K562 (cell line): ENCODE results near the gene DCTD. TPM values are rescaled to one million over a fixed set of nuclear protein-coding genes. Genes with fewer than 3 reads are reported as not detected.
A peak's percentile ranks its signal among the peaks of the same experiment; 100 is the strongest.

Source experiments
- ATAC-seq: fragments of 200-7000 bp; cut with Tn5 transposase; 3 replicates; pipeline ENCODE4 v1.9.1; 2020; ENCODE audit warnings: moderate library complexity
- BruUV-seq: library from RNA; stranded (reverse); fragments of 400-500 nt; replicated peaks from 2 replicates; lab custom pipeline; 2021; lab: Mats Ljungman, UMichigan
- CTCF ChIA-PET: fragments of 300-600 bp; formaldehyde crosslinking; extraction: SDS; loops from one replicate; lab custom pipeline; 2021; ENCODE audit warnings: low intra/inter-chr PET ratio; lab: Yijun Ruan, JAX
- POLR2A ChIA-PET: fragments of 300-600, 350-650 bp; sonication (Branson Sonifier 250); formaldehyde crosslinking; extraction: SDS; loops from one replicate; lab custom pipeline; 2021; ENCODE audit warnings: antibody characterized with exemption, inconsistent platforms; lab: Yijun Ruan, JAX
- DNase-seq, 4 experiments: peaks; one replicate each; pipeline versions ENCODE4 v3.0.0 to v3.0.0-alpha.2; 2011 to 2018; ENCODE audit warnings: low spot score in 3 of 4, mixed read lengths in 3 of 4; ENCODE audit errors: extremely low read depth in 1 of 4
- FAIRE-seq: peaks from 2 replicates; lab custom pipeline; 2011; peaks lifted over from hg19 to GRCh38; lab: Jason Lieb, UNC
- H2AFZ ChIP-seq: 2 replicates; pipeline ENCODE4 v1.6.0; 2011; ENCODE audit warnings: low read depth, low read length, control low read depth, inconsistent platforms
- H3K27ac ChIP-seq: fragments of 200-600 bp; 3 replicates; pipeline ENCODE4 v1.8.0; 2011; ENCODE audit warnings: low read depth, mild to moderate bottlenecking, control low read depth, inconsistent platforms, low read length, moderate library complexity, mixed read lengths; ENCODE audit errors: extremely low read depth
- H3K27me3 ChIP-seq, 2 experiments: fragments of 300-600 bp in 1 of 2; 2 replicates in 1 of 2; 3 replicates in 1 of 2; pipeline versions ENCODE4 v1.6.0 to v1.8.0; 2011; ENCODE audit warnings: inconsistent platforms in 2 of 2, low read length in 2 of 2, mild to moderate bottlenecking in 1 of 2, mixed read lengths in 1 of 2, moderate library complexity in 1 of 2; ENCODE audit not compliant: control insufficient read depth in 2 of 2, insufficient read depth in 2 of 2
- H3K36me3 ChIP-seq: fragments of 300-600 bp; 3 replicates; pipeline ENCODE4 v1.8.0; 2011; ENCODE audit warnings: mild to moderate bottlenecking, low read length, inconsistent platforms; ENCODE audit not compliant: control insufficient read depth, insufficient read depth
- H3K4me1 ChIP-seq, 2 experiments: fragments of 200-600 bp in 1 of 2; replicated peaks in 1 of 2; 2 replicates in 1 of 2; 3 replicates in 1 of 2; pipeline versions ENCODE4 v1.5.1 to v1.8.0; 2011; ENCODE audit warnings: inconsistent platforms in 2 of 2, low read length in 2 of 2, mild to moderate bottlenecking in 1 of 2, mixed read lengths in 1 of 2, moderate library complexity in 1 of 2; ENCODE audit not compliant: control insufficient read depth in 2 of 2, insufficient read depth in 2 of 2
- H3K4me2 ChIP-seq: 2 replicates; pipeline ENCODE4 v1.6.1; 2011; ENCODE audit warnings: low read length, control low read depth, inconsistent platforms, mixed read lengths; ENCODE audit not compliant: insufficient read depth
- H3K4me3 ChIP-seq: fragments of 200-600 bp; sonication (generic), shearing (Covaris generic); 2 replicates; pipeline ENCODE4 v1.5.1; 2016; ENCODE audit warnings: control low read depth, inconsistent platforms
- H3K79me2 ChIP-seq: fragments of 200-600 bp; 3 replicates; pipeline ENCODE4 v1.8.0; 2011; ENCODE audit warnings: low read length, inconsistent platforms; ENCODE audit not compliant: control insufficient read depth, insufficient read depth
- H3K9ac ChIP-seq, 2 experiments: 2 replicates each; pipeline versions ENCODE4 v1.6.0 to v1.6.1; 2011; ENCODE audit warnings: low read depth in 2 of 2, low read length in 2 of 2, control low read depth in 1 of 2, inconsistent platforms in 1 of 2, mild to moderate bottlenecking in 1 of 2, mixed read lengths in 1 of 2; ENCODE audit not compliant: insufficient read depth in 1 of 2
- H3K9me1 ChIP-seq: one replicate; pipeline ENCODE4 v1.6.0; 2011; ENCODE audit warnings: inconsistent platforms, mild to moderate bottlenecking, low read length, moderate library complexity; ENCODE audit not compliant: control insufficient read depth, insufficient read depth
- H3K9me3 ChIP-seq: replicated peaks from 2 replicates; pipeline ENCODE4 v1.5.1; 2011; ENCODE audit warnings: low read depth, low read length, inconsistent platforms; ENCODE audit not compliant: control insufficient read depth, insufficient read depth
- H4K20me1 ChIP-seq: replicated peaks from 2 replicates; pipeline ENCODE4 v1.6.1; 2011; ENCODE audit warnings: low read length, inconsistent platforms, mixed read lengths; ENCODE audit not compliant: control insufficient read depth, insufficient read depth
- CBX3 ChIP-seq, 2 experiments: IDR thresholded peaks; 1 replicate in 1 of 2; 2 replicates in 1 of 2; pipeline ENCODE4 v1.6.1; 2012; ENCODE audit warnings: inconsistent platforms in 2 of 2, low read length in 2 of 2, borderline replicate concordance in 1 of 2, control low read depth in 1 of 2
- CHCHD3 ChIP-seq: fragments of 250-450 bp; sonication (Bioruptor Pico); IDR thresholded peaks from 2 replicates; pipeline ENCODE4 v2.1.2; 2022; ENCODE audit warnings: mild to moderate bottlenecking
- CSDE1 ChIP-seq, 2 experiments: fragments of 450-650 bp; IDR thresholded peaks; 2 replicates each; pipeline ENCODE4 v1.6.1; 2016; ENCODE audit warnings: mild to moderate bottlenecking in 1 of 2
- HNRNPK ChIP-seq: fragments of 200-400 bp; formaldehyde crosslinking; IDR thresholded peaks from one replicate; pipeline ENCODE4 v1.6.1; 2018; ENCODE audit warnings: mild to moderate bottlenecking, low read depth, low read length; ENCODE audit not compliant: poor library complexity, severe bottlenecking
- KAT2B ChIP-seq: IDR thresholded peaks from one replicate; pipeline ENCODE4 v1.6.1; 2012; ENCODE audit warnings: low read depth, mild to moderate bottlenecking, control low read depth, inconsistent platforms, low read length, moderate library complexity
- MYNN ChIP-seq, 2 experiments: sonication (generic); formaldehyde crosslinking in 1 of 2; IDR thresholded peaks; 2 replicates each; pipeline versions ENCODE4 v1.5.0 to v1.6.1; 2016 to 2020; ENCODE audit warnings: antibody characterized with exemption in 1 of 2, missing genetic modification reagents in 1 of 2
- NFE2 ChIP-seq: IDR thresholded peaks from 2 replicates; pipeline ENCODE4 v1.6.1; 2014; ENCODE audit warnings: antibody characterized with exemption, low read depth
- POLR2AphosphoS5 ChIP-seq: IDR thresholded peaks from 2 replicates; pipeline ENCODE4 v1.6.1; 2011; ENCODE audit warnings: mild to moderate bottlenecking, low read depth, low read length, moderate library complexity; ENCODE audit not compliant: control insufficient read depth, insufficient read depth
- TOE1 ChIP-seq, 2 experiments: fragments of 450-650 bp in 1 of 2; sonication (generic) in 1 of 2; formaldehyde crosslinking in 1 of 2; IDR thresholded peaks; 2 replicates each; pipeline versions ENCODE4 v1.7.1 to v1.8.0; 2016 to 2022; ENCODE audit warnings: borderline replicate concordance in 2 of 2, mild to moderate bottlenecking in 2 of 2, antibody characterized with exemption in 1 of 2, inconsistent platforms in 1 of 2, low read depth in 1 of 2, missing genetic modification reagents in 1 of 2, moderate library complexity in 1 of 2
- ZBTB7A ChIP-seq: IDR thresholded peaks from 2 replicates; pipeline ENCODE4 v1.6.1; 2011; ENCODE audit warnings: low read depth, mild to moderate bottlenecking, low read length, moderate library complexity, borderline replicate concordance; ENCODE audit not compliant: control insufficient read depth
- ZKSCAN8 ChIP-seq: fragments of 200-800 bp; sonication (Bioruptor generic); IDR thresholded peaks from 2 replicates; pipeline ENCODE4 v1.6.1; 2016; ENCODE audit warnings: missing genetic modification characterization, missing compliant biosample characterization
- ZNF57 ChIP-seq: fragments of 450-650 bp; formaldehyde crosslinking; IDR thresholded peaks from 2 replicates; pipeline ENCODE4 v1.4.0; 2020; ENCODE audit warnings: mild to moderate bottlenecking, moderate library complexity
- WGBS: fragments of 100-300 bp; shearing (Covaris generic); methylation state at CpG from one replicate; pipeline ENCODE4 v1.1.6; 2016; ENCODE audit warnings: low coverage, mixed read lengths; ENCODE audit not compliant: insufficient coverage; ENCODE audit errors: missing lambda C conversion rate; 5-methylcytosine and 5-hydroxymethylcytosine counted together
- in situ Hi-C: fragments of 300-500 bp; cut with MboI; formaldehyde crosslinking; loops from 4 replicates; pipeline ENCODE4 v1.15.0; 2018; ENCODE audit warnings: inconsistent platforms, mixed read lengths
- intact Hi-C: fragments of 100-400 bp; cut with micrococcal nuclease; formaldehyde crosslinking; loops from 2 replicates; pipeline ENCODE4 v1.14.2; 2022
- polyA plus RNA-seq, 8 experiments: library from polyadenylated mRNA; depleted of rRNA in 4 of 8; stranded (reverse) in 5 of 8; unstranded in 3 of 8; fragments of >200 nt; fragmentation: Nextera tagmentation in 2 of 8; fragmentation: Illumina TruSeq in 1 of 8; extraction: Ambion mirVana in 2 of 8; extraction: Trizol in 1 of 8; gene quantifications; 2 replicates each; pipeline versions ENCODE4 v1.2.1 to v1.2.3, GENCODE V29; 2011 to 2014; ENCODE audit warnings: inconsistent platforms in 1 of 8, missing spikeins in 1 of 8
- total RNA-seq, 7 experiments: library from RNA; depleted of rRNA in 6 of 7; stranded (reverse); fragments of >200 nt in 6 of 7; fragmentation: Illumina TruSeq in 2 of 7; extraction: Trizol in 2 of 7; gene quantifications; 2 replicates each; pipeline versions ENCODE4 v1.2.1 to v1.2.3, GENCODE V29; 2011 to 2021; ENCODE audit warnings: low replicate concordance in 1 of 7
- TF ChIP-seq, protein P1 (sequence below): sonication (generic); formaldehyde crosslinking; IDR thresholded peaks from 2 replicates; pipeline ENCODE4 v1.8.0; 2023; ENCODE audit warnings: mild to moderate bottlenecking, missing genetic modification reagents
- TF ChIP-seq, protein P2 (sequence below): fragments of 250-450 bp; sonication (Bioruptor Pico); IDR thresholded peaks from 2 replicates; pipeline ENCODE4 v1.4.0; 2020; ENCODE audit warnings: mild to moderate bottlenecking, moderate library complexity
- TF ChIP-seq, protein P3 (sequence below): fragments of 200-400 bp; formaldehyde crosslinking; IDR thresholded peaks from 2 replicates; pipeline ENCODE4 v1.6.1; 2017; ENCODE audit warnings: mild to moderate bottlenecking, low read depth, low read length, moderate library complexity

The DCTD gene
- total and polyA plus RNA-seq, 9 of the 15 experiments (the other 6 are each of a cell fraction or from before 2014, with no cell fraction given), result 38.7 to 114 (median 76.5) TPM

DNA sequence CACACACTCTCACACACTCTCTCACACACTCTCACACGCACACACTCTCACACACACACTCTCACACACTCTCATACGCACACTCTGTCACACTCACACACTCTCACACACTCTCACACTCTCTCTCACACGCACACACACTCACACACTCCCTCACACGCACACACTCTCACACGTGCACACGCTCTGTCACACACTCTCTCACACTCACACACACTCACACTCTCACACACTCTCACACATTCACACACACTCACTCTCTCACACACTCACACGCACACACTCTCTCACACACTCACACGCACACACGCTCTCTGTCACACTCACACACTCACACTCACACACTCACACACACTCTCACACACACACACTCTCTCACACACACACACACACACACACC lies 43.0 kb upstream of the DCTD start:
- CTCF ChIA-PET, result no interaction called here
- intact Hi-C loops, result no loop called here
- TF ChIP-seq CSDE1 (IDR thresholded peaks at IDR 0.05) (no peak), ZNF57 (no peak), TOE1 (IDR thresholded peaks at IDR 0.05; ENCODE audit: borderline replicate concordance) (0 out of 2 replicates have a peak, but pooled peaks have one; percentile 30), TOE1 (CRISPR knock-in tag; IDR thresholded peaks at IDR 0.05; ENCODE audit: borderline replicate concordance, low read depth) (no peak), KAT2B (no peak), NFE2 (no peak), MYNN (IDR thresholded peaks at IDR 0.05) (peak; percentile 72; the same call in 1 of the 2 replicates), MYNN (CRISPR knock-in tag; IDR thresholded peaks at IDR 0.05) (no peak), ZKSCAN8 (CRISPR knock-in tag) (no peak), CBX3 (IDR thresholded peaks at IDR 0.05; ENCODE audit: borderline replicate concordance in 1 of 2, low read length in 2 of 2) (no peak), ZBTB7A (no peak), HNRNPK (no peak), CHCHD3 (CRISPR knock-in tag) (no peak), POLR2AphosphoS5 (no peak)
- TF ChIP-seq, protein P1, sequence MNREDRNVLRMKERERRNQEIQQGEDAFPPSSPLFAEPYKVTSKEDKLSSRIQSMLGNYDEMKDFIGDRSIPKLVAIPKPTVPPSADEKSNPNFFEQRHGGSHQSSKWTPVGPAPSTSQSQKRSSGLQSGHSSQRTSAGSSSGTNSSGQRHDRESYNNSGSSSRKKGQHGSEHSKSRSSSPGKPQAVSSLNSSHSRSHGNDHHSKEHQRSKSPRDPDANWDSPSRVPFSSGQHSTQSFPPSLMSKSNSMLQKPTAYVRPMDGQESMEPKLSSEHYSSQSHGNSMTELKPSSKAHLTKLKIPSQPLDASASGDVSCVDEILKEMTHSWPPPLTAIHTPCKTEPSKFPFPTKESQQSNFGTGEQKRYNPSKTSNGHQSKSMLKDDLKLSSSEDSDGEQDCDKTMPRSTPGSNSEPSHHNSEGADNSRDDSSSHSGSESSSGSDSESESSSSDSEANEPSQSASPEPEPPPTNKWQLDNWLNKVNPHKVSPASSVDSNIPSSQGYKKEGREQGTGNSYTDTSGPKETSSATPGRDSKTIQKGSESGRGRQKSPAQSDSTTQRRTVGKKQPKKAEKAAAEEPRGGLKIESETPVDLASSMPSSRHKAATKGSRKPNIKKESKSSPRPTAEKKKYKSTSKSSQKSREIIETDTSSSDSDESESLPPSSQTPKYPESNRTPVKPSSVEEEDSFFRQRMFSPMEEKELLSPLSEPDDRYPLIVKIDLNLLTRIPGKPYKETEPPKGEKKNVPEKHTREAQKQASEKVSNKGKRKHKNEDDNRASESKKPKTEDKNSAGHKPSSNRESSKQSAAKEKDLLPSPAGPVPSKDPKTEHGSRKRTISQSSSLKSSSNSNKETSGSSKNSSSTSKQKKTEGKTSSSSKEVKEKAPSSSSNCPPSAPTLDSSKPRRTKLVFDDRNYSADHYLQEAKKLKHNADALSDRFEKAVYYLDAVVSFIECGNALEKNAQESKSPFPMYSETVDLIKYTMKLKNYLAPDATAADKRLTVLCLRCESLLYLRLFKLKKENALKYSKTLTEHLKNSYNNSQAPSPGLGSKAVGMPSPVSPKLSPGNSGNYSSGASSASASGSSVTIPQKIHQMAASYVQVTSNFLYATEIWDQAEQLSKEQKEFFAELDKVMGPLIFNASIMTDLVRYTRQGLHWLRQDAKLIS (CRISPR knock-in tag), result no peak
- TF ChIP-seq, protein P2, sequence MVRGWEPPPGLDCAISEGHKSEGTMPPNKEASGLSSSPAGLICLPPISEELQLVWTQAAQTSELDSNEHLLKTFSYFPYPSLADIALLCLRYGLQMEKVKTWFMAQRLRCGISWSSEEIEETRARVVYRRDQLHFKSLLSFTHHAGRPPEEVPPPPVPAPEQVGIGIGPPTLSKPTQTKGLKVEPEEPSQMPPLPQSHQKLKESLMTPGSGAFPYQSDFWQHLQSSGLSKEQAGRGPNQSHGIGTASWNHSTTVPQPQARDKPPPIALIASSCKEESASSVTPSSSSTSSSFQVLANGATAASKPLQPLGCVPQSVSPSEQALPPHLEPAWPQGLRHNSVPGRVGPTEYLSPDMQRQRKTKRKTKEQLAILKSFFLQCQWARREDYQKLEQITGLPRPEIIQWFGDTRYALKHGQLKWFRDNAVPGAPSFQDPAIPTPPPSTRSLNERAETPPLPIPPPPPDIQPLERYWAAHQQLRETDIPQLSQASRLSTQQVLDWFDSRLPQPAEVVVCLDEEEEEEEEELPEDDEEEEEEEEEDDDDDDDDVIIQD (CRISPR knock-in tag), result no peak
- TF ChIP-seq, protein P3, sequence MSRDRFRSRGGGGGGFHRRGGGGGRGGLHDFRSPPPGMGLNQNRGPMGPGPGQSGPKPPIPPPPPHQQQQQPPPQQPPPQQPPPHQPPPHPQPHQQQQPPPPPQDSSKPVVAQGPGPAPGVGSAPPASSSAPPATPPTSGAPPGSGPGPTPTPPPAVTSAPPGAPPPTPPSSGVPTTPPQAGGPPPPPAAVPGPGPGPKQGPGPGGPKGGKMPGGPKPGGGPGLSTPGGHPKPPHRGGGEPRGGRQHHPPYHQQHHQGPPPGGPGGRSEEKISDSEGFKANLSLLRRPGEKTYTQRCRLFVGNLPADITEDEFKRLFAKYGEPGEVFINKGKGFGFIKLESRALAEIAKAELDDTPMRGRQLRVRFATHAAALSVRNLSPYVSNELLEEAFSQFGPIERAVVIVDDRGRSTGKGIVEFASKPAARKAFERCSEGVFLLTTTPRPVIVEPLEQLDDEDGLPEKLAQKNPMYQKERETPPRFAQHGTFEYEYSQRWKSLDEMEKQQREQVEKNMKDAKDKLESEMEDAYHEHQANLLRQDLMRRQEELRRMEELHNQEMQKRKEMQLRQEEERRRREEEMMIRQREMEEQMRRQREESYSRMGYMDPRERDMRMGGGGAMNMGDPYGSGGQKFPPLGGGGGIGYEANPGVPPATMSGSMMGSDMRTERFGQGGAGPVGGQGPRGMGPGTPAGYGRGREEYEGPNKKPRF, result no peak

More for the DNA sequence above, 43.0 kb upstream of the DCTD start:
- H3K79me2 ChIP-seq, result no peaks in the 10 kb centered on the region
- H3K9ac ChIP-seq, result no peak overlapping the region
- H3K4me1 ChIP-seq, result no peaks in the 10 kb centered on the region
- ATAC-seq (no peak), FAIRE-seq (no peak), DNase-seq (no peak)
- H3K36me3 ChIP-seq, result no peaks in the 10 kb centered on the region
- H3K4me2 ChIP-seq, result no peak overlapping the region
- no peaks in the 10 kb centered on the region for H3K27me3 ChIP-seq
- H2AFZ ChIP-seq, result no peak overlapping the region
- in situ Hi-C loops, result no loop called here
- no TSS peak for BruUV-seq
- no peak overlapping the region for H3K27ac ChIP-seq
- no peaks in the 10 kb centered on the region for H3K9me1 ChIP-seq
- POLR2A ChIA-PET, result no interaction called here
- peaks cover 3% of the 10 kb centered on the region for H3K9me3 ChIP-seq
- H3K4me3 ChIP-seq, result no peak overlapping the region
- H4K20me1 ChIP-seq, result no peaks in the 10 kb centered on the region
- WGBS, result 75% methylated on average over 3 of the region's 9 CpGs
